ENCODE data around the gene FAM110C.
"Not testable (repeated sequence)": the region's sequence is repeated elsewhere in the genome, so short reads cannot be mapped to it uniquely, and the experiment has no call there.

The FAM110C gene

GRCh38 chr2:46471-47345 lies at the start of gene FAM110C:
Gene FAM110C (minus strand): TSS chr2:46505. CDS start chr2:46385, 120 bp downstream.
- DNase-seq, result no peak

- DNase-seq, result no peak
Observed at GRCh38 chr2:92326-92725, 46.0 kb upstream of the FAM110C start.

- DNase-seq, result no peak
Observed at GRCh38 chr2:90645-91312, 44.5 kb upstream of the FAM110C start.

GRCh38 chr2:85761-86160 lies 39.5 kb upstream of the FAM110C start:
- DNase-seq, result no peak

GRCh38 chr2:84121-84520 lies 37.8 kb upstream of the FAM110C start:
- DNase-seq, result no peak

GRCh38 chr2:80971-81736 lies 34.8 kb upstream of the FAM110C start:
- no peak for DNase-seq

- no peak for DNase-seq
Observed at GRCh38 chr2:80378-80777, 34.1 kb upstream of the FAM110C start.

- DNase-seq, result no peak
Observed at GRCh38 chr2:71309-72035, 25.2 kb upstream of the FAM110C start.

GRCh38 chr2:69366-70344 lies 23.4 kb upstream of the FAM110C start:
- no peak for DNase-seq

- not testable (repeated sequence) for DNase-seq
Observed at GRCh38 chr2:68637-69036, 22.3 kb upstream of the FAM110C start.

- no peak for DNase-seq
Observed at GRCh38 chr2:66853-67252, 20.5 kb upstream of the FAM110C start.

- no peak for DNase-seq
Observed at GRCh38 chr2:65121-65520, 18.8 kb upstream of the FAM110C start.

GRCh38 chr2:55587-56448 lies 9.5 kb upstream of the FAM110C start:
- no peak for DNase-seq

- DNase-seq, result no peak
Observed at GRCh38 chr2:51613-52012, 5.3 kb upstream of the FAM110C start.

GRCh38 chr2:47737-48136 lies 1.4 kb upstream of the FAM110C start:
- DNase-seq, result no peak

GRCh38 chr2:47346-47725 lies 1.0 kb upstream of the FAM110C start:
- DNase-seq, result no peak

- no peak for DNase-seq
Observed at GRCh38 chr2:46131-46470, 204 bp downstream of the FAM110C start.

GRCh38 chr2:45342-46130 lies 769 bp downstream of the FAM110C start:
- DNase-seq, result no peak

GRCh38 chr2:44748-45341 lies 1.5 kb downstream of the FAM110C start:
- no peak for DNase-seq

- no peak for DNase-seq
Observed at GRCh38 chr2:42788-43187, 3.5 kb downstream of the FAM110C start.
